Measurements from ENCODE around the gene NLGN4Y. TPM values are rescaled to one million over a fixed set of nuclear protein-coding genes. Genes with fewer than 3 reads are reported as not detected.

NLGN4Y gene
- total and polyA plus RNA-seq, 2 experiments from 2014 or later: 10.9 to 73.6 TPM

GRCh38 chrY:14634954-14635353 is 110.6 kb downstream of the NLGN4Y start:
- no peaks in the 10 kb centered on the region for H3K4me1 ChIP-seq (ENCODE audit: insufficient read depth)
- no peak overlapping the region for H3K27ac ChIP-seq (ENCODE audit: low read depth)
- Mint-ChIP-seq H3K4me3 (no peak overlapping the region), H3K27me3 (ENCODE audit: insufficient read depth, low read depth, poor library complexity) (no peaks in the 10 kb centered on the region), H3K36me3 (ENCODE audit: low read depth) (peaks cover 17% of the 10 kb centered on the region; the same call in 2 of the 3 replicates), H3K9me3 (no peaks in the 10 kb centered on the region), H3K27ac (no peak overlapping the region), H3K4me1 (peaks cover 3% of the 10 kb centered on the region)
- no peaks in the 10 kb centered on the region for H3K9me2 ChIP-seq (ENCODE audit: insufficient read depth)
- H3K4me2 ChIP-seq: no peak overlapping the region
- H3K79me2 ChIP-seq (replicated peaks; ENCODE audit: insufficient read depth): no peaks in the 10 kb centered on the region; the same call in none of the 2 replicates
- no peaks in the 10 kb centered on the region for H3F3A ChIP-seq (replicated peaks; ENCODE audit: low read depth)
- DNase-seq (ENCODE audit: low spot score) (no peak), ATAC-seq (no peak)
- TF ChIP-seq ZNF462 (CRISPR knock-in tag; IDR thresholded peaks at IDR 0.05) (no peak), ZNF114 (CRISPR knock-in tag; IDR thresholded peaks at IDR 0.05) (no peak), EZH2 (IDR thresholded peaks at IDR 0.05; ENCODE audit: low read depth, unreplicated experiment) (no peak), REST (IDR thresholded peaks at IDR 0.05; ENCODE audit: unreplicated experiment) (no peak), POLR2AphosphoS5 (IDR thresholded peaks at IDR 0.05; ENCODE audit: low read depth) (no peak), CREB1 (CRISPR knock-in tag; IDR thresholded peaks at IDR 0.05; ENCODE audit: low read depth) (no peak), ZNF331 (CRISPR knock-in tag; IDR thresholded peaks at IDR 0.05; ENCODE audit: low read depth) (no peak)
- no peaks in the 10 kb centered on the region for H4K20me1 ChIP-seq (replicated peaks; ENCODE audit: insufficient read depth)
- no peak overlapping the region for H2AFZ ChIP-seq
- no peaks in the 10 kb centered on the region for H3K27me3 ChIP-seq (ENCODE audit: insufficient read depth)
- no peaks in the 10 kb centered on the region for H3K36me3 ChIP-seq (ENCODE audit: insufficient read depth)
- no peak overlapping the region for H3K4me3 ChIP-seq
